HUDEP-2 (cell line): ENCODE measurements around the gene OSTM1.

ENCODE experiments used
- DNase-seq, 76 experiments: peaks; one replicate each; lab custom pipeline; 2025; ENCODE audit not compliant: unreplicated experiment in 76 of 76; lab: John Stamatoyannopoulos, UW

Gene OSTM1

GRCh38 chr6:108105571-108105970 is 31.0 kb upstream of the OSTM1 start:
- DNase-seq = no peak

GRCh38 chr6:108102965-108103364 is 28.4 kb upstream of the OSTM1 start:
- DNase-seq = no peak

- no peak for DNase-seq
Measured at GRCh38 chr6:108100003-108100402, 25.5 kb upstream of the OSTM1 start.

- no peak for DNase-seq
Measured at GRCh38 chr6:108097882-108098281, 23.3 kb upstream of the OSTM1 start.

GRCh38 chr6:108093781-108094300 is 19.3 kb upstream of the OSTM1 start:
- DNase-seq = no peak

GRCh38 chr6:108091288-108091687 is 16.7 kb upstream of the OSTM1 start:
- no peak for DNase-seq

- DNase-seq = no peak
Measured at GRCh38 chr6:108083349-108083748, 8.8 kb upstream of the OSTM1 start.

- no peak for DNase-seq
Measured at GRCh38 chr6:108082539-108082938, 8.0 kb upstream of the OSTM1 start.

GRCh38 chr6:108080010-108080780 is 5.7 kb upstream of the OSTM1 start:
- DNase-seq = no peak

GRCh38 chr6:108078191-108078590 is 3.6 kb upstream of the OSTM1 start:
- DNase-seq = no peak

GRCh38 chr6:108074057-108074358 is 533 bp downstream of the OSTM1 start:
- peak in 3 of 76 experiments; percentile 28 to 43 (median 34) for DNase-seq

- no peak for DNase-seq
Measured at GRCh38 chr6:108071736-108072276, 2.7 kb downstream of the OSTM1 start.

- DNase-seq = no peak
Measured at GRCh38 chr6:108068618-108069017, 5.9 kb downstream of the OSTM1 start.

- no peak for DNase-seq
Measured at GRCh38 chr6:108068182-108068581, 6.4 kb downstream of the OSTM1 start.

- DNase-seq = peak in 49 of 76 experiments; percentile 4 to 71 (median 25)
Measured at GRCh38 chr6:108052706-108053105, 21.8 kb downstream of the OSTM1 start.

- no peak for DNase-seq
Measured at GRCh38 chr6:108051481-108051880, 23.1 kb downstream of the OSTM1 start.

- DNase-seq = no peak
Measured at GRCh38 chr6:108039681-108040080, 34.9 kb downstream of the OSTM1 start.

- DNase-seq = no peak
Measured at GRCh38 chr6:108036884-108037283, 37.7 kb downstream of the OSTM1 start.

GRCh38 chr6:108031968-108032367 is 42.6 kb downstream of the OSTM1 start:
- DNase-seq = no peak

GRCh38 chr6:108030211-108030610 is 44.3 kb downstream of the OSTM1 start:
- DNase-seq = no peak

- no peak for DNase-seq
Measured at GRCh38 chr6:108029226-108029921, 45.2 kb downstream of the OSTM1 start.

- peak in 20 of 76 experiments; percentile 4 to 52 (median 19) for DNase-seq
Measured at GRCh38 chr6:108027594-108027993, 46.9 kb downstream of the OSTM1 start.
